Osteocyte (in vitro differentiated cells): Measurements from ENCODE around the gene SMIM10L2A. TPM values are rescaled to one million over a fixed set of nuclear protein-coding genes. Genes with fewer than 3 reads are reported as not detected.

Experiments
- DNase-seq: peaks from one replicate; pipeline ENCODE4 v3.0.0; 2021; ENCODE audit warnings: mixed read lengths; ENCODE audit not compliant: unreplicated experiment; ENCODE audit errors: extremely low spot score
- H3K27ac Mint-ChIP-seq: one replicate; pipeline ENCODE4 v1.8.0; 2021; ENCODE audit warnings: mild to moderate bottlenecking, mixed read lengths; ENCODE audit not compliant: unreplicated experiment
- H3K27me3 Mint-ChIP-seq: one replicate; pipeline ENCODE4 v1.8.0; 2021; ENCODE audit warnings: mixed read lengths; ENCODE audit not compliant: unreplicated experiment
- H3K36me3 Mint-ChIP-seq: one replicate; pipeline ENCODE4 v1.8.0; 2021; ENCODE audit warnings: mixed read lengths; ENCODE audit not compliant: unreplicated experiment
- H3K4me1 Mint-ChIP-seq: one replicate; pipeline ENCODE4 v1.8.0; 2021; ENCODE audit warnings: mixed read lengths; ENCODE audit not compliant: unreplicated experiment
- H3K4me3 Mint-ChIP-seq: one replicate; pipeline ENCODE4 v1.8.0; 2021; ENCODE audit warnings: mild to moderate bottlenecking, moderate library complexity, mixed read lengths; ENCODE audit not compliant: unreplicated experiment
- H3K9me3 Mint-ChIP-seq: one replicate; pipeline ENCODE4 v1.8.0; 2021; ENCODE audit warnings: mixed read lengths; ENCODE audit not compliant: unreplicated experiment
- long read RNA-seq: library from polyadenylated mRNA; unstranded; transcript quantifications from one replicate; pipeline ENCODE4 v2.0.0, GENCODE V29; 2021
- total RNA-seq: library from RNA; stranded (reverse); gene quantifications from 2 replicates; pipeline ENCODE4 v1.2.1, GENCODE V29; 2021
- TF ChIP-seq, protein P1 (sequence below): fragments of 200-600 bp; sonication (generic); IDR thresholded peaks from 2 replicates; pipeline ENCODE4 v1.5.0; 2021; ENCODE audit warnings: antibody characterized with exemption, mild to moderate bottlenecking, moderate library complexity

The SMIM10L2A gene
- total RNA-seq, result 0.21 and 0.32 TPM in 2 replicates
- long read RNA-seq, result 0 reads

DNA sequence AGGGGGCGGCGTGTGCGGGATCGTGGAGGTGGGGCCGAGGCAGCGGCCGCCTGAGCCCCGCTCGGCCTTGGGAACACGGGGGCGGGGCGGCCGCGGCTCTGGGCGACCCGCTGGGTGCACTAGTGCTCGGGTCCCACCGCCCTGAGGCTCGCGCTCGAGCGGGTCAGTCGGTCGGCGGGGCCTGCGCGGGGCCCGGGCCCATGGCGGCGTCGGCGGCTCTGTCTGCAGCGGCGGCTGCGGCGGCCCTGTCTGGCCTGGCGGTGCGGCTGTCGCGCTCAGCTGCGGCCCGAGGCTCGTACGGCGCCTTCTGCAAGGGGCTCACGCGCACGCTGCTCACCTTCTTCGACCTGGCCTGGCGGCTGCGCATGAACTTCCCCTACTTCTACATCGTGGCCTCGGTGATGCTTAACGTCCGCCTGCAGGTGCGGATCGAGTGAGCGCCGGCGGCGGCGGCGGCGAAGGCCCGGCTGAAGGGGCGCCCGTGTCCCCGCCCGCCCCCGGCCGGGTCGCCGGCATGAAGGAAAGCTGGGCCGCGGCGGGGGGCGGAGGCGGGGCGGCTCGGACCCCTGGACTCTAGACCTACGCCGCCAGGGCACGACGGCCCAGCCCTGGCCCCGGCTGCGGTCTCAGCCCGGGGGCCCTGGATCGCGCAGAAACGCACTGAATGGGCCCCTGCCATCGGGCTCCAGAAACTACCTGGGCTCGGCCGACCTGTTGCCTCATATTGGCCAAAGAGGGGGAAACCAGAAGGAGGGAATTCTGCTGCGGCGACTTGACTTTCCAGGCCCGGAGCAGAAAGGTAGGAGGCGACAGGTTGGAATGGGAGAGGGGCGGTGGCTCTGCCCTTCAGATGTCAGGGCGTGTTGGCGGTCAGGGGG is at the start of gene SMIM10L2A:
SMIM10L2A (plus strand) TSS at position 13 of the 878 bp plus-strand sequence; CDS start at position 201, 188 bp downstream.
- no peaks in the 10 kb centered on the region for H3K9me3 Mint-ChIP-seq
- no peaks in the 10 kb centered on the region for H3K4me1 Mint-ChIP-seq
- no peak for DNase-seq
- peak within 1 kb of the TSS; percentile 50 for H3K4me3 Mint-ChIP-seq
- H3K36me3 Mint-ChIP-seq, result no peaks in the 10 kb centered on the region
- no peak within 1 kb of the TSS for H3K27ac Mint-ChIP-seq
- H3K27me3 Mint-ChIP-seq, result peaks cover 9% of the 10 kb centered on the region
- TF ChIP-seq, protein P1, sequence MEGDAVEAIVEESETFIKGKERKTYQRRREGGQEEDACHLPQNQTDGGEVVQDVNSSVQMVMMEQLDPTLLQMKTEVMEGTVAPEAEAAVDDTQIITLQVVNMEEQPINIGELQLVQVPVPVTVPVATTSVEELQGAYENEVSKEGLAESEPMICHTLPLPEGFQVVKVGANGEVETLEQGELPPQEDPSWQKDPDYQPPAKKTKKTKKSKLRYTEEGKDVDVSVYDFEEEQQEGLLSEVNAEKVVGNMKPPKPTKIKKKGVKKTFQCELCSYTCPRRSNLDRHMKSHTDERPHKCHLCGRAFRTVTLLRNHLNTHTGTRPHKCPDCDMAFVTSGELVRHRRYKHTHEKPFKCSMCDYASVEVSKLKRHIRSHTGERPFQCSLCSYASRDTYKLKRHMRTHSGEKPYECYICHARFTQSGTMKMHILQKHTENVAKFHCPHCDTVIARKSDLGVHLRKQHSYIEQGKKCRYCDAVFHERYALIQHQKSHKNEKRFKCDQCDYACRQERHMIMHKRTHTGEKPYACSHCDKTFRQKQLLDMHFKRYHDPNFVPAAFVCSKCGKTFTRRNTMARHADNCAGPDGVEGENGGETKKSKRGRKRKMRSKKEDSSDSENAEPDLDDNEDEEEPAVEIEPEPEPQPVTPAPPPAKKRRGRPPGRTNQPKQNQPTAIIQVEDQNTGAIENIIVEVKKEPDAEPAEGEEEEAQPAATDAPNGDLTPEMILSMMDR, result no peak

GRCh38 chrX:135373357-135373756 is 48.4 kb upstream of the SMIM10L2A start:
- H3K9me3 Mint-ChIP-seq, result peaks cover 12% of the 10 kb centered on the region
- no peak overlapping the region for H3K27ac Mint-ChIP-seq
- no peaks in the 10 kb centered on the region for H3K36me3 Mint-ChIP-seq
- TF ChIP-seq, protein P1, result no peak
- DNase-seq, result no peak
- no peak overlapping the region for H3K4me3 Mint-ChIP-seq
- H3K4me1 Mint-ChIP-seq, result no peaks in the 10 kb centered on the region
- no peaks in the 10 kb centered on the region for H3K27me3 Mint-ChIP-seq

DNA sequence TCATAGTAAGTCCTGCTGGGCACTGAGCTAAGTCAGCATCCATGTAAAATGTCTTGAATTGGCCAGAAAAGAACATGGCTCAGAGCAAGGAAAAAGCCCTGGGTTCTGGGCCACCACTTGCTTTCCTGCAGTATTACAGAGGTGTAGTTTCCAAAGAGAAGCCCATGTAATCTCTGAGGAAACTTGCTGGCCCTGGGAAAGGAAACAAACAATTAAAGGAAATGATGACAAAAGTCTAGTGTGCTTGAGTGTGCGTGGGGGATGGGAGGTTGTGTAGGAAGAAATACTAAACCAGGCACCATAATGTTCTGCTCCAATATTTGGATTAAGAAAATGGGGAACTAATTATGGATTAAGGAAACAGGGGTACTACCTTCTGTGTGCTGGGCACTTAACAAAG is 39.5 kb upstream of the SMIM10L2A start:
- Mint-ChIP-seq H3K27ac (no peak overlapping the region), H3K27me3 (no peaks in the 10 kb centered on the region), H3K4me3 (no peak overlapping the region), H3K4me1 (no peaks in the 10 kb centered on the region), H3K36me3 (no peaks in the 10 kb centered on the region), H3K9me3 (peaks cover 17% of the 10 kb centered on the region)
- TF ChIP-seq, protein P1, result no peak
- no peak for DNase-seq

DNA sequence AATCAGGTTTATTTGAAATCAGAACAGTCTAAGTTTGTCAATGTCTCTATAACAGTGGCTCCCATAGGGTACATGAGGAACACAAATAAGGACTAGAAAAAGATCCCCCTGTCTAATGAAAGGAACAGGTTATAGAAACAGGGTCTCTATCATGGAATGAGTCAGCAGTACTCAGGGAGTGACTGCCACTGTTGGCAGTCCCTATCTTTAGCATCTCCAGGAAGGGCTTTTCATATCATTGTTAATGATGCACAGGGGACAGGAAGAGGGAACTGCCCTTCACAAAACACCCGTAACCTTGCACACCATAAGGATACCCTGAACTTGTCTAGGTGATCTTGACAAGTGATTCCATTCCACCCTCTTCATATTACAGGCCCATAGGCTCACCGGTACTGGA is 38.5 kb upstream of the SMIM10L2A start:
- no peaks in the 10 kb centered on the region for H3K27me3 Mint-ChIP-seq
- H3K36me3 Mint-ChIP-seq, result no peaks in the 10 kb centered on the region
- H3K27ac Mint-ChIP-seq, result no peak overlapping the region

More for the DNA sequence above, 38.5 kb upstream of the SMIM10L2A start:
- Mint-ChIP-seq H3K4me3 (no peak overlapping the region), H3K4me1 (no peaks in the 10 kb centered on the region), H3K9me3 (peaks cover 17% of the 10 kb centered on the region)
- DNase-seq, result no peak
- TF ChIP-seq, protein P1, result no peak
